GM21619 (cell line): ENCODE measurements around the gene LRRK1.

ENCODE experiments used
- ATAC-seq: cut with Tn5 transposase; IDR thresholded peaks from one replicate; pipeline ENCODE4 v1.9.1; 2021; ENCODE audit not compliant: unreplicated experiment

The LRRK1 gene

DNA sequence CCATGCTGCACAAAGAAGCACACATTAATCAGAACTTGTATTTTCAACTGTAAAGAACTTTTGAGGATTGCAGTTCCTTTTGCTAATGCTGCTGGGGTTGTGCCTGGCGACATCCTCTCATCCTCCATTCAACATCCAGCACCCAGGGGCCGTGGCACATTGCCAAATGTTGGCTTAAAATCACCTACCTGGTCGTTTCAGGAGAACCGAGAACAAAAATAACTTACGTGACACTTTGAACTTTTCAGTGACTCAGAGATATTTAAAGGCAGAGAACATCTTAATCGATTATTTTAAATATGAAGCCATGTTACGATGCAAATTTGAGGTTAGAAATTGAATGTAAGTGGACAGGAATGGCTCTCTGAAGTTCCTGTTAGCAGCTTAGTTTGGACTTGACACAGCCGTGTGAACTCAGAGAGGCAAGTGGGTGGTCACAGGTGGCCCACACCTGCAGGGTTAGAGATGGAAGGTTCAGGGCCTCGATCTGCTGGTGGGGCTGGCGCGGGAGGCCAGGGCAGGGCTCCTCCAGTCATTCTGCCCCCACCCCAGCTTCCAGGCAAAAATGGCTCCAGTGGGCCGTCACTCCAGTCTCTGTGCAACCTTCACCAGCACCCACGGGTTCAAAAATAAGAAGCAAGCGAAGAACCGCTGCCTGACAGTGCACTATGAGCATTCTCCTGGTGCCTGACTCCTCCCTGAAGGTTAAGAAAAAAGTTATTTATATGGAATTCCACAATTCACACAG lies 12.2 kb downstream of the LRRK1 start:
- peak; percentile 31 for ATAC-seq

DNA sequence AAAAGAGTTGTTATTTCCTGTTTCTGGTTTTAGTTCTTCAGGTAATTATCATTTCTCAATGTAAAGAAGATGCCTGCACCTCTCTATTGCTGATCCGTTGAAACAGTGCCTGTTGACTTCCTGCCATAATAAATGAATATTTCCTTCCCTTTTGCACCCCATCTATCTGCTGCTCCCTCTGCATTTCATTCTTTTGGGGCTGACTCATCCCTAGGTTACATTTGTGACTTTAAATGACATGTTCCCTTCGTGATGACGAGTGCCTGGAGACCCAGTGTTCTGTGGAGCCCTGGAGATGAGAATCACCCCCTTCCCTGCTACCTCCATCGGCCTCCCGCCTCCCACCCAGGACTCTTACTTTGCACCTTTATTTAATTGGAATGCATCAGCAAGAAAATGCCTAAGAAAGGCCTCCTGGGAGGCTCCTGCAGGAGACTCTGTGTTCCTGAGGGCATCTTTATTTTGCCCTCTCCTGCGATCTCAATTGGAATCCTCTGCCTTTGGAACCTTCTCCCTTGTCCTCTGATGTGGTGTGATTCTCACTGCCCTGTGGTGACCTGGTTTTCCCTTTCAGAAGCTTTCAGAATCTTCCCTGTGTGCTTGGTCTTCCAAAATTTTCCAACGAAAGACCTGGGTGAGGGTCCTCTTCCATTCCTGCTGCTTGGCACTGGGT lies 13.7 kb downstream of the LRRK1 start:
- no peak for ATAC-seq

DNA sequence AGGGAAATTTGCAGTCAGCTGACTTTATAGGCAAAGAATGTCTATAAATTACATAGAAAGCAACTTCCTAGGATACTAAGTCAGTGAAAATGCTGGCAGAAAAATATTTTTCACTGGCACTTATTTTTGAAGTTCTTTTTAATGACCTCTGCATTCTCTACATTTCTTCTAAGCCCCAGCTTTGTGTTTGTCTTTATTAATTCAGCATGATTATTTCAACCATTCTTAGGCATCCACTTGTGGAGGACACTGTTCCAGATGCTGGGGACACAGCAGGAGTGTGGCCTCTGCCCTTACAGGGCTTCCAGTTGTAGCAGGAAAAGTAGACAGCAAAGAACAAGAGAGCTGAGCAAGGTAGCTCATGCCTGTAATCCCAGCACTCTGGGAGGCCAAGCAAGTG lies 15.0 kb downstream of the LRRK1 start:
- no peak for ATAC-seq

DNA sequence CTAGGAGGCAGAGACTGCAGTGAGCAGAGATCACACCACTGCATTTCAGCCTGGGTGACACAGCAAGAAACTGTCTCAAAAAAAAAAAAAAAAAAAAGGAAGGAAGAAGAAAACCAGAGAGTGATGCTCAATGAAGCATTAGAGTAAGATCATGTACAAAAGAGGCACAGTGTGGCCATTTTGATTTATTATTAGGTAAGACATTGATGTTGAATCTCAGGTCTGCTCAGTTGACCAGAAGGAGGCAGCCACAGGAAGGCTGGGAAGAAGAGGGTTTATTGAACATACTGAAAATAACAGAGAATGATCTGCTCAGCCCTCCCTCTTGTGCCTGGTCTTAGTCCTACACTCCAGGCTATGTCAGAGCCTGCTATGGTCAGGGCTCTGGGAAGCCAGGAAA lies 15.6 kb downstream of the LRRK1 start:
- ATAC-seq = no peak

DNA sequence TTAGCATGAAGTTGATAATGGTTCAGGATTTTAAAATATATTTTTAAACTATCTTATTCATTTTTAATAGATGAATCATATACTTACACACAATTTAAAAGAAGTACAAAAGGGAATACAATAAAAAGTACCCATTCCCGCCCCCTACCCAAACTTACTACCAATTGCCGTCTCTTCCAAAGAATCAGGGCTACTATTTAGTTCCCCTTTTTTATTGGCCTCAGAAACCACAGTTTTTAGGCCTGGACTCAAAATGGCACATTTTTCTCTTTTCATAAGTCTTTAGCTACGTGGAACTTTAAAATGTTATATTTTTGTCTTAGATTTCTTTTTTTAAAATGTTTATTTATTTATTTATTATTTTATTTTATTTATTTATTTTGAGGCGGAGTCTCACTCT lies 18.0 kb downstream of the LRRK1 start:
- ATAC-seq = no peak

DNA sequence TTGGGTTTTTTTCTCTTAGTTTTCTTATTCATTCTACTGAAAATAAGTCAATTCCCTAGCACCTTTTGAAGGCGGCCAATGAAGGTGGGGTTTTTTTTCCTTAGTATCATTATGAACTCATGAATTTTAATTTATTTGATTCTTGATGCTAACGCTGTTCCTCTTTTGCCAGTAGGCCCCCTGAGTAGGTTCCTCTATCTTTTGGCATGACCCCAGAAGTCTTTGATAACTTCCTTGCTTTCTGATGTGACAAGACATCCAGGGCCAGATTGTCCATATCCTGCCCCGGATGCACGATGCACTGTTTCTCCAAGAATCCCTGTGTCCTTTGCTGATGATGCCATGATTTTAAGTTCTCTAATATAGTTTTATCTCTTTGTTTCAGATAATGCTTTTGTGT lies 20.6 kb downstream of the LRRK1 start:
- no peak for ATAC-seq

DNA sequence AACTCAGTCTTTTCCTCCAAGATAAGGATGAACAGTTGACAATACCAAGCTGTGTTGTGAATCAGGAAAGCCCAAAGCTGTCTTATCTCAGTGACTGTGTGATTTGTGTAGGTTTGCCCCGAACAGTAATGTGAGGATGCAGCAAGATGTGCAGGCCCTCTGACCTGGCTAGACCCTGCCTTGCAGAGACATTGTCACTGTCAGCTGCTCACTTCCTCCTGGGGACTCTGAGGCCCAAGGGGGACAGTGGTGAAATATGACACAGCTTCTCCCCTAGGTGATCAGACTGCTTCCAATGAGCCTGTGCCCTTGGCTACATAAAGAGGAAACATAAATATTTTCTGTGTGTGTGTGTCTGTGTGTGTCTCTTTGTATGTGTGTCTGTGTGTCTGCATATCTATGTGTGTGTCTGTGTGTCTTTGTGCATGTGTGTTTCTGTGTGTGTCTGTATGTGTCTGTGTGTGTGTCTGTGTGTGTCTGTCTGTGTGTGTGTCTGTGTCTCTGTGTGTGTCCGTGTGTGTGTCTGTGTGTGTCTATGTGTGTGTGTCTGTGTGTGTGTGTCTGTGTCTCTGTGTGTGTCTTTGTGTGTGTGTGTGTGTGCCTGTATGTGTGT lies 21.7 kb downstream of the LRRK1 start:
- ATAC-seq = peak; percentile 66

DNA sequence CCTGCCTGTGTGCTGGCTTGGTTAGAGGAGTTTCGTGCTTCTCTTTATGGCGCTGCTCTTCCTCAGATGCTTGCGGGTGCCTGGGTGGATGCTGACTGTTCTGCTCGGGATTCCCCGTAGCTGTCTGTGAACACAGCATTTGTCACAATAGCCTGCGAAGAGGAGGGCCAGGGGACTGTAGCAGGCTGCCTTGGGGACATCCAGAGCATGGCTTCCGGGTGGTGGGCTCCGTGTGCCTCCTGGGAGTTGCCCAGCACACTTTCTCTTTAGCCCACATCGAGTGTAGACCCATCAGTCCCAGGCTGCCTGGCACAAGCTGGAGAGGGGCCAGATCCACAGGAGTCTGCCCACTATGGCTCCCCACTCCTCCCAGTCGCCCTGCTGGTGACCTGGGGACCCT lies 22.4 kb downstream of the LRRK1 start:
- ATAC-seq = peak; percentile 57

DNA sequence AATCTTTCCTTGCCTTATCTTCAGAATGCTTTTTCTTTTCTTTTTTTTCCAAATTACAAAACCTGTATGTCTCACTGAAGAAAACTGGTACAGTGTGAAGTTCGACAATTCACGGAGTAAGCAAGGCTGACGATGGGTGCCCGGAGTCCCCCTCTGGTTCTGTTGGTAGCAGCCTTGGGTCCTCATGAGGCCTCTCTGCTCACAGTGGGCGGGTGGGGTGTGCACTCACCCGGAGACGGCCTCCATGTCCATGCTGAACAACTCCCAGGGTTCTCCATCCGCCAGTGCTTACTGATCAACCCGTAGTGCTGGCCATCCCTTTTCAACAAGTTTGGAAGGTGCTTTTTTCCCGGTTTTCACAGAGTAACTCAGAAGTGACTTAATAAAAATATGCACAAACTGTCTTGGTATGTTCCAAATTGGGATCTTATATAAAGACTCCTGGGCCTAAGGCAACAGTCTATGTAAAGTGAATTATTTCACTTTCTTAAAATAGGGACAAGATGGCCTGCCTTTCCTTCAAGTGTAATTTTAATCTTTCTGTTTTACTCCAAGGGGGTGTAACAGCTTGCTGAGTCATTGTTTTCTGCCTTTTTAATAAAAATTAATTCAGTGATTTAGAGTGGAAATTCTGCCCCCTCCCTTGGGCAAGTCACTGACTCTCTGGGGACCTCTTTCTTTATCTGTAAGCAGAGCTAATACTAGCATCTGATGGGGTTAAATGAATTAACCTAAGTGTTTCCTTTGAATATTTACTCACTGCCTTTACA lies 23.7 kb downstream of the LRRK1 start:
- no peak for ATAC-seq

DNA sequence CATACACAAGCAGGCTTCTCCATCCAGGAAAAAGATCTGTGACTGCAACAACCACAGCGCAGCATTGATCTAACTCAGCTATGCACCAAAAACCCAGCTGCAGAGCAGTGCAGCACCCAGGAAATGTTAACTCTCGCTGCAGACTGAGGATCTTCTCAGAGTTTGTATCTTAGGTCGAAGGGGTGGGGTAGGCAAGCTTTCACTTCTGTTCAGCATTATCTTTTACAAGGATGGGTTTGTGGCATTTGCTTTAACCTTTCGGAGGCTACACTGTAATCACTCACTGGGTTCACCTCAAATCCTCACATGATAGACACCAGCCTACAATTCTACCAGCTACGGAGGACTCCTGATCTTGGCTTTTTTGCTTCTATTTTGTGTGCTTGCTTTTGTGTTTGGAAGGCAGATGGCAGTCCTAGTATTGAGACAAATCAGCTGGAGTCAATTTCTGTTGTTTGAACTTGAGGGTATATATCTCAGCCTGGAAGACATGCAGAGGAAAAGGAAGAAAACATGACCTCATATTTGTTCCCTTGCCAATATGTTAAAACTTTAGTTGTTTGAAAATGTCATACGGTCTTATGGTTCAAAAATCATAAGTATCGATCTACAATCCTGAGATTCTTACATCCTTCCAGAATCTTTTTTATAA lies 25.2 kb downstream of the LRRK1 start:
- peak; percentile 45 for ATAC-seq

DNA sequence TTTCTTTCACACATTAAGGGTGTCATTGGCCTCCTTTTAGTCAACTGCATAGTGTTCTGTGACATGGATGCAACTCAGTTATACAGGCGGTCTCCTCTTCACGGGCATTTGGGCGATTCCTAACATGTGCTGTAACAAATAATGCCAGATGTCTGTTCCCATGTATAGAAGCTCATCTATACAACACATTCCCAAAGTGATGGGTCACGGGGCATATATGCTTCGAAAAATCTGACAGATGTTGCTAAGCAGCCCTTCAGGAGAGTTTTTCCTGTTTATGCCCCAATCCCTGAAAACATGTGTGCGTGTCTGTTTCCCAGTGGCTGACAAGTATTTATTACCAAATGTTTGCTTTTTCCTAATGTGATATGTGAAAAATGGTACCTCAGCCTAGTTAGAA lies 25.8 kb downstream of the LRRK1 start:
- no peak for ATAC-seq

DNA sequence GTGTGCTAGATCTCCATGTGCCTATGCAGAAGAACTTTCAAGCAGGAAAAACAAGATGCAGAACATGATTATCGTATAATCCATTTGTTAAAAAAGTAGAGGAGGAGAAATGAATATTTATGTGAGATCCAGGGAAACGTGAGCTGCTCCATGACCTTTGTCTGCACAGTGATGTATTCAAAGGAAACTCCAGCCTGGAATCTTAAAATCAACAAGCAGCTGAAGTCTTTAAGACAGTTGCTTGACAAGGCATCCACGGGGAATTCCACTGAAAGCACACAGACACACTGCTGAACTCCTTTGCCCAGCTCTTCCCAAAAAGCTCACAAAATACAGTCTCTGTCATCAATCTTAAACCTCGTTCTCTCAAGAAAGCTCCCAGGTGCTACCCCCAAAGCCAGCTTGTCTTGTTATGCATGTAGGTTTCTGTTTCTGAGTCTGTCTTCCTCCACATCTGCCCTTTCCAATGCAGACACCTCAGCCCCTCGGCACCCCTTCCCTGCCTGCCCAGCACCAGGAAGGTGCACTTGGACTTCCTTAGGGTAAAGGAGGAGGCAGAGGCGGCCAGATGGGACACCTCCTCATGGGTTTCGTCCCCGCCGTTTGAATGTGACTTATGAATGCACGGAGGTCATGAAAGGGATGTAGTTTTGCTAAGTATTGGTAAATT lies 28.7 kb downstream of the LRRK1 start:
- no peak for ATAC-seq

DNA sequence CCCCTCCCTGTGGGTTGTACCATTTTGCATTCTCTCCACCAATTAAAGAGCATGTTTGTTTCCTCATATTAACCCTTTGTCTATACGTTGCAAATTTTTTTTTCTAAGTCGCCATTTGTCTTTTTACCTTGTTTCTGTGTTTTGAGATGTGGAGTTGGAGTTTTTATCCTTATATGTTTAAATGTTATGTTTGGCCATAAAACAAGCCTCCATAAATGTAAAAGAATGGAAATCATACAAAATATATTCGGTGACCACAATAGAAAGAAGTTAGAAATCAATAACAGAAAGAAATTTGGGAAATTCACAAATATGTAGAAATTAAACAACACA lies 29.2 kb downstream of the LRRK1 start:
- ATAC-seq = no peak

DNA sequence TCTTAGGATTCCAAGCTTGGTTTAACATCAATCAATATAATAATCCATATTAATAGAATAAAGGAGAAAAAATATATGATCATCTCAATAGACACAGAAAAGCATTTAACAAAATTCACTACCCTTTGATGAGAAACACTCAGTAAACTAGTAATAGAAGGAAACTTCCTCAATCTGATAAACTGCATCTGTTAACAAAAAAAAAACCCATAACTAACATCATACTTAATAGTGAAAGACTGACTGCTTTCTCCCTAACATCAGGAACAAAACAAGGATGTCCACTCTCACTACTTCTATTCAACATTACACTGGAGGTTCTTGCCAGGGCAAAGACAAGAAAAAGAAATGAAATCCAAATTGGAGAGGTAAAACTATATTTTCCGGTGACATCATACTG lies 30.5 kb downstream of the LRRK1 start:
- ATAC-seq = no peak

DNA sequence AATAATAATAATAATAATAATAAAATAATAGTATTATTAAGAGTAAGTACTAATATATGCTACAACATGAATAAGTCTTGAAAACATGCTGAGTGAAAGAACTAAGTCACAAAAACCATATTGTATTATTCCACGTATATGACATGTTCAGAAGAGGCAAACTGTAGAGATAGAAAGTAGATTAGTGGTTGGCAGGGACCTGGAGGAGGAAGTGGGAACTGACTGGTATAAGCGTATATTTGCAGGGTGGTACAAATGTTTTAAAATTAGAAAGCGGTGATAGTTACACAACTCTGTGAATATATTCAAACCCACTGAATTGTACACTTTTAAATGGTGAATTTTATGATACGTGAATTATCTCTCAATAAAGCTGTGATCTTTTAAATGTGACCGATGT lies 32.8 kb downstream of the LRRK1 start:
- no peak for ATAC-seq

DNA sequence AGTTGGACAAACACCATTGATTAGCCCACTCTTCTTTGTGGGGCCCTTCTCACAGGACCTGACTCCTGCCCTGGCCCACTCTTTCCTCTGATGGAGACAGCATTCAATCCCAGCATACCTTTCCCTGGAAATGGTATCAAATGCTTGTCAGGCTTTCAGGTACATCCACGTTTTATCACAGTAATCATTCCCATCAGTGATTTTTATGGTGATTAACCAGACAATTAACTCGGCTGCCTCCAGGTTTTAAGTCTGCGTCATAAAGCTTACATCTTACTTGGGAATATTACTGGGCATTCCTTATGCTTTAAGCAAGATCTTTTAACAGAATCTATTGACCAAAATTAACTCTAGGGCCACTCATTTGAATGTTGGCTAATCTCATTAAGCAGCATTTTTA lies 33.4 kb downstream of the LRRK1 start:
- ATAC-seq = no peak

DNA sequence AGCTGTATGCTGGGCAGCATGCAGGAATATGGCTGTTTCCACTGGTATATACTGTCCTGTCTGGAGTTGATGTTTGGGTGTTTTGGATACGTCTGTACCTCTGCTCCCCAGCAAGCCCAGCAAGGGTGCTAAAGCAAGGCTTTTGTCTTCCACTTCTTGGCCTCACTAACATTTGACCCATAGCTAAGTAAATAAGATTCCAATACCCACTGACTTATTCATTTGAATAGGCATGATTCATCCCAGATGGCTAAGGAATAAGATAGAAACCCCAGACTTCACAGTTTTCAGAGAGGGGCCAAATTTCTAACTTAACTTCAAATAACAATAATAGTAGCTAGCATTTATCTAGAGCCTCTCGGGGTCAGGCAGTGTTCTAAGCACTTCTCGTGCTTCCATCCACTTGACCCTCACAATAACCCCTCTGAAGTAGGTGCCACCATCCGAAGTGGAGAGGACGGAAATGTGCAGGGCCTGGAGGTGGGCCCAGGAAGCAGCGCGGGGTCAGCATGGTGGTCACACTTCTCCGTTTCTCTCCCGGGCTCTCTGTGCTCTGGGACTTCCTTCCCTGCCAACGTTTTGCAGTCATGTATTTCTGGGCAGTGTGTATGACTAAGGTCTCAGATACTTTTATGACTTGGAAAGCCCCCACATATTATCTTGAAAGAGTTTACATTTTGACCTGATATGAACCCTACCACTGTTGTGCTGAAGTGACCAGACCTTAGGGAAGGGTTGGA lies 39.3 kb downstream of the LRRK1 start:
- ATAC-seq = no peak

DNA sequence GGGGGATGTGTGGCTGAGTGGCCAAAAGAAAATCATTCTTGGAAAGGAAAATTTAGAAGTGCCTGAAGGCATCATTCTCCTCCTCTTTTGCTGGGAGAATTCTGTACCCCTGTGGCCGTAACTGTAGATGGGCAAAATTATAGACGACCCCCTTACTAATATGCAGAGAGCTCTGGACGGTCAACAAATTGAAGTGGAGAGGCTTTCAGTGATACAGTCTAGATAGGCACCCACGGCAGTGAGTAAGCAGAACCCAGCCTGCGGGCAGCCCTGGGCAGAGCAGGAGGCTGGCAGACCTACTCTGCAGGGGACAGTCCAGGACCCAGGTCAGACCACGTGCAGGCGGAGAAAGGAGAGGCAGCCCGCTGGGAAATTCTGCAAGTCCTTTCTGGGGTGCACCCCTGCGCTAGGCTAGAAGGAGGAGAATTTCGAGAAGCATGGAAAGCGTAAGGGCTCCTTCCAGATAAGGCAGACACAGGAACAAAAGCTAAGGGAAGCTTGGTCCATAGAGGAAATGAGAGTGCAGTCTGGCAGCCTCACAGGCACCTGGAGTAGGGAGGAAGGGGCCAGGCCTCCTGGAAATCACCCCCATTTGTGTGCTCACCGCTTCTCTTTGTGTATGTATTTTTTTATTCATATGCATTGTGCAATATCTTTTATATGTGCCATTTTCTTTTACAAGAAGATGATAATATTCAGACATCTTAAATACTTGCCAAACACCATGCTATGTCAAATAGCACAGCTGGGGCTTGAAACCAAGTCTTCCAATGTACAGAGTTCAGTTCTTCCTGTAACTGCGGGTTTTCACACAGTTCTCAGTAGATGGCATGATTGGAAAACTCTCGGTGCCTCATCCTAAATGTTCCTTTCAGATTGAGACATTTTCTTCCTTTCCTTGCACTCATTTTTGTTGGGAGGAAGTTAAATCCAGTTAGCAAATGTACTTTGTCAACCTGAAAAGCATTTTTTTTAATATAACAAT lies 40.2 kb downstream of the LRRK1 start:
- no peak for ATAC-seq

DNA sequence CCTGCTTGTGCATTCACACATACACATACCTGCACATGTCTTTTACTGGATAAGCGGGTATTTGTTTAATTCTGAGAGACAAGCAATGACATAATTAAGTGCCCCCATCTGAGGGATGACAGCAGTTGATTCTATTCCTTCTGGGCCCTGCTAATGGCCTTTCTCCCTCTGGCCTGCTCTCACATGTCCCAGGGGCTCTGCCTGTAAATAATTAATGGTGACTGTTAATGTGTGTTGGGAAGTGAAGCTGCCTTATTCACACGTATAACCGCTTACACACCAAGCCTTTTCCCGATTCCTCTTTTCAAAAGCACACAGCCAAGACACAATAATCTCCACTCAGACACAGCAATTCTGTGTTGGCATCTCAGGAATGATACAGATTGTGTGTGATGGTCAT lies 47.8 kb downstream of the LRRK1 start:
- peak; percentile 83 for ATAC-seq
